Renal cortex interstitium (tissue), 11 donors: ENCODE data around the gene PXT1. TPM values are rescaled to one million over a fixed set of nuclear protein-coding genes. Genes with fewer than 3 reads are reported as not detected.
"Not testable (repeated sequence)": the region's sequence is repeated elsewhere in the genome, so short reads cannot be mapped to it uniquely, and the experiment has no call there.

Source experiments
- DNase-seq, 11 donors: peaks; one replicate each; pipeline ENCODE4 v3.0.0-alpha.2; 2013; ENCODE audit warnings: low read depth in 9 of 11, low spot score in 4 of 11; ENCODE audit errors: extremely low read depth in 1 of 11
- polyA plus RNA-seq, 3 donors: library from polyadenylated mRNA; unstranded; fragments of 120-200 nt; gene quantifications; one replicate each; pipeline ENCODE4 v1.2.1, GENCODE V29; 2013; ENCODE audit not compliant: insufficient read length in 3 of 3

PXT1 gene
- polyA plus RNA-seq, 3 donors, result not detected

DNA sequence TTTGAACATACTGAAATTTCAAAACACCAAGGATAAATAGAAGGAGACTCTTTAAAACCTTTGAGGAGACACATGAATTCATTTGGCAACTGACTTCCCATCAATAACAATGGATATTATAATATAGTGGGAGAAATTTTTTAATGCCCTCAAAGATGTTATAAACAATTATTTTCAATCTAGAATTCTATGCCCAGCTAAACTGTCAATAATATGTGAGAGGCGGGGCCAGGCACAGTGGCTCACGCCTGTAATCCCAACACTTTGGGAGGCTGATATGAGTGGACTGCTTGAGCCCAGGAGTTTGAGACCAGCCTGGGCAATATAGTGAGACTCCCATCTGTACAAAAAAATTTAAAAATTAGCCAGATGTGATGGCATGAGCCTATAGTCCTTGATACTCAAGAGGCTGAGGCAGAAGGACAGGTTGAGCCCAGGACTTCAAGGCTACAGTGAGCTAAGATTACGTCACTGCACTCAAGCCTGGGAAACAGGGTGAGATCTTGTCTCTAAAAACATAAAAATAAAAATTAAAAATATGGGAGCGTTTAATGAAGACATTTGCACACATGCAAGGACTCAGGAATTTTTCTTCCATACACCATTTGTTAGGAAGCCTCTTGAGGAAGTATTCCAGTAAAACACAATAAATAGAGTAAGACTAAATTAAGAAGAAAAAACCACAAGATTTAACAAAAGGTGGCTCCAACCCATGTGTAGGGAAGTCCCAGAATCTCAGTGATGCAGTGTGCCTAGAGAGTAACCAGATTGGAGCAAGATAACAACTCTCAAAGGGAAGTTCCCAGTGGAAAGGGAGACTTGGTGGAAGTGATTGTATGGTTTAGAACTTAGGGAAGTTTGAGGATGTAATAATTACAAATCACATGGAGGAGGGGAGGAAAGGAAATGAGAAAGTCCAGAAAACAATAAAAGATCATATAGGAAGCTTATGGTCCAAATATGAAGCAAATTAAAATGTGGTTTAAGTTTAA is 28.9 kb downstream of the PXT1 start:
- no peak for DNase-seq

DNA sequence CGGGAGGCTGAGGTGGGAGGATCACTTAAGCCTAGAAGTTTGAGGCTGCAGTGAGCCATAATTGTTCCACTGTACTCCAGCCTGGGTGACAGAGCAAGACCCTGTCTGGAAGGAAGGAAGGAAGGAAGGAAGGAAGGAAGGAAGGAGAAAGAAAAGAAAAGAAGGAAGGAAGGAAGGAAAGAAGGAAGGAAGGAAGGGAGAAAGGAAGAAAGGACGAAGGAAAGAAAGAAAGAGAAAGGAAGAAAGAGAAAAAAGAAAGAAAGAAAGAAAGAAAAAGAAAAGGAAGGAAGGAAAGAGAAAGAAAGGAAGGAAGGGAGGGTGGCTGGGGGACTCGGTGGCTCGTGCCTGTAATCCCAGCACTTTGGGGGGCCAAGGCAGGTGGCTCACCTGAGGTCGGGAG is 32.9 kb downstream of the PXT1 start:
- not testable (repeated sequence) for DNase-seq

DNA sequence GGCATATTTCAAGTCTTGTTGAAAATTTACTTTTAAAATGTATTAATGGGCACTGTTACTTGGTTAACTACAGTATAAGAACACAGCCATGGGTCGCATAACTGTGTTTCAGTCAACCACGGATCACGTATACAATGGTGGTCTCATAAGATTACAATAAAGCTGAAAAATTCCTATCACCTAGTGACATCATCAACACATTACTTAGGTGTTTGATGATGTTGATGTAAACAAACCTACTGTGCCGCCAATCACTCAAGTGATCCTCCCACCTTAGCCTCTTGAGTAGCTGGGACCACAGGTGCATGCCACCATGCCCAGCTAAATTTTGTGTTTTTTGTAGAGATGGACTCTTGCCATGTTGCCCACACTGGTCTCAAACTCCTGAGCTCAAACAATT is 38.5 kb downstream of the PXT1 start:
- no peak for DNase-seq

DNA sequence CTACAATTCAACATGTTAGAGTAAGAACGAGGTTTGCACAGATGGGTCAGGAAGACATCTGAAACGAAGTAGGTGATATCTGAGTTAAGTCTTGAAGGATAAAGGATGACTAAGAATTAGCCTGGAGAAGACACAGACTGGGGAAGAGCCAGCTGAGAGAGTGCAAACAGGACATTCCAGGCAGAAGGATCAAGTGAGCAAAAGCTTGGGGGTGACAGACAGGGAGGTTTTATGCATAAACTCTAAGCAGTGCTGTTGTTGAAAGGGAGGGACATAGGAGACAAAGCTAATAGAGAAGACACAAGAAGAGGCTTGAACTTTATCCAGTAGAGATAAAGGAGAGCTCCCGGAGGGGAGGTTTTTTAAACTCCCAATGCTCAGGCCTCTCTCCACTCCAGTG is 40.2 kb downstream of the PXT1 start:
- DNase-seq, result no peak

DNA sequence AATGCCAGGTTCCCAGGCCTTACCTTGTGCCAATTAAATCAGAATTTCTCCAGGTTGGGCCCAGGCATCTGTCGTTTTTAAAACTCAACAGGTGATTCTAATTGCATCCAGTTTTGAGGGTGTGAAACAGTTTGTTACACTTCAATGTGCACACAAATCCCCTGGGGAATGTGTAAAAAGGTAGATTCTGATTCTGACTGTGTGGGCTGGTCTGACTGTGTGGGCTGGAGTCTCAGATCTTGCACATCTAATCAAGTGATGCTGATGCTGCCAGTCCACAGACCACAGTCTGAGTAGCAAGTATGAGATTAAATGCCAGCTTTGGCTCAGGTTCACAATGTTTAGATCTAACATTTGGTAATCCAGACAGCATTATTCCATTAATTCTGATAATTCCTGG is 42.7 kb downstream of the PXT1 start:
- no peak for DNase-seq

DNA sequence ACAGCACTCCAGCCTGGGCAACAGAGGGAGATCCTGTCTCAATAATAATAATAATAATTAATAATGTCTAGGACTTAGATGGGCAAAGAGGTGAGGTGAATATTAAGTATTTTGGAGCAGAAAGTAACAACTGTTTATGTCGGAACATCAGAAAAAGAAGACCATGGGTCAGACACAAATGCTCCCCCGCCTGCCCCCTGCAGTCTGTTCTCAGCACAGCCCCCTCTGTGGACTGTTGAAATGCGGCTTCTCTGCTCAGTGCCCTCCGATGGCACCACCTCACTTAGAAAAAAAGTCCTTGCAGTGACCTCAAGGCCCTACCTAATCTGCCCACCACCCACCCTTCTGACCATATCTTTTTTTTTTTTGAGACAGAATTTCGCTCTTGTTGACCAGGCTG is 50.0 kb downstream of the PXT1 start:
- DNase-seq, result no peak

DNA sequence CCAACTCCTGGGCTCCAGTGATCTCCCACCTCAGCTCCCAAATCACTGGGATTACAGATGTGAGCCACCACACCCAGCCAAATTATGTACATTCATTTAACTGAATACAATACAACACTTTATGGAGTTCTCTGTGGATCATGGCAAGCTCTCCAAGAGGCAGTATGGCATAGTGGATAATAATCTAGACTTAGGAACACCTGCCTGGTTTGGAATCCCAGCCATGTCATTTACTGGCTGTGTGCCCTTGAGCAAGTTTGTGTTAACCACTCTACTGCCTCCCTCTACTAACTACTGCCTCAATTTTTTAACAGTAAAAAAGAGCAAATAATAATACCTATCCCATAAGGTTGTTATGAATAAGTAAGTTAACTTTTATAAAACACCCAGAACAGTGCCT is 53.3 kb downstream of the PXT1 start:
- no peak for DNase-seq

DNA sequence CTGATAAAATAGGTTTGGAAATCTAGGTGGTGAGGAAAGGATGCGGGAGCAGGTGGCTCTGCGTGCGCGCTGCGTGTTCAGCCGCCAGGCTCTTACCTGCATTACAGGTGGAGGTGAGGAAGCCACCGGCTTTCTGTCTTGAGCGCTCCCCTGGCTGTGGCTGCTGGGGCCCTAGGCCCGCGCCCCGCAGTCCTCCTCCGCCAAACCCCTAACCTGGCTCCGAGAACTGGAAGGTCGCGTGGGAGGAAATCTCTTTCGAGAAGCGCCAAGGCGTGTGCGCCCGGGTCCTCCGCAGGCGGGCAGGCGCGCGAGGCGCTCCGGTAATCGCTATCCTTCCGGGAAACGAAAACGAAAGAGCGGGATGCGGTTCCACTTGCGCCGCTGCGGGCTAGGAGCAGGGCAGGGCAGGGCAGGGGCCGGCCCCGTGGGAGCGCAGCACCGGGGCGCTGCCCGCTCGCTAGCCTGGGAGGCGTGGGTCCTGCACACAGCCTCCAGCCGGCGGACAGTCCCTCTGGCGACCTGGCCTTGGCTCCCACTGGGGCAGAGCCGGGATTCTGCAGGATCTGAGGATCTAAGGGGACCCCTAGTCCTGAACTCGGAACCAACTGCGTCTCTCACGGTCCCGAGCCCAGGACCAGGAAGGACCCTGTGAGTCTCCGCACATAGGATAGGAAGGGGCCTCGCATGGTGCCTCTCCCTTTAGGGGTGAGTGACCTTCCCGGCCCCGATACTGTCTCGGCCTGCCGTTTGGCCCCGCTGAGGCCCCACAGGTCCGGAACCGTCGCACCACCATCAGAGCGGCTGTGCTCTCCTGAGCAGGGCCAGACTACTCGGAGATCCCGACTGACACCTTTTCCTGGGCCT is 55.0 kb downstream of the PXT1 start, which contains the start of gene ETV7:
Gene ETV7 (minus strand): TSS at position 230 of the 864 bp plus-strand sequence. CDS start 128 bp downstream, at position 102.
- DNase-seq, result peak in 3 of 11 donors; percentile 2 to 23 (median 18)

DNA sequence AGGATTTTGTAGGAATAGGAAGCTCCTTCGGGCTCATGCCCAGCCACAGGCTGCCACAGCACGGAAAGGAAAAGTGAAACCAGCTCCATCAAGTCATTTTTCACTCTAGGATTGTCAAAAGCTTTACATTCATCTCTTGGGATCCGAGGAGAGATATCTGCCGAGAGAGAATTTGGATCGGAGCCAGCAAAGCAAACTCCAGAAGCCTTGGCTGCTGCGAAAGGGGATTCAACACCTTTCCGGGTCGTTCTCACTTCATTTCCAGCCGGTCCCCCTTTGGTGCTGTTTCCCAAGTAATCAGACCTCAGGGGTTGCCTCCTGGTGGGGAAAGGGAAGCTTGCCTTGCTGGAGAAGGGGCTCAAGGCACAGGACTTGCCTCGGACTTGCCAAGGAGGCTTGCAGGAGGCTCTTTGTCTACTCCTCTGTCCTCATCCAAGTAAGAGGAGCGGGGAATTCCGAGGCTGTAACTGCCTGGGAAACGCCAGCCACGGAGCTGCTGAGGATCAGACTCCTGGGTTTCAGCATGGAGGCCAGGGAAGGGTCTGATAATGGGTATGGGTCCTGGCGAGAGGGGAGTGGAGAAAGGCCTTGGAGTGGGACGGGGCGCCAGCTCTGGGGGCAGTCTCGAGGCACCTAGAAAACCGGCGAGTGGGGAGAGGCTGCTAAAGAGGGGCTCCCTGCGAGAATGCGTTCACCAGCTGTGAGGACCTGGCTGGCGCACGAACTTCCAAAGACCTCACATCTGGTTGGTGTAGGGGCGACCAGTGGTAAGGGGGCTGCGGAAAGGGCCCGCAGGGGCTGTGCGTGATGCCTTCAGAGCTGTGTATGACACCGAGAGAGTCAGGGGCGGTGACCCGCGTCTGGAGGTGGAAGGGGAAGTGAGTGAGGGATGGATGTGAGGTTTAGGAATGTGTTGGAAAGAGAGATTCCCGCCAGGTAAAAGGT is 55.9 kb downstream of the PXT1 start:
- peak in 8 of 11 donors; percentile 15 to 29 (median 20) for DNase-seq

DNA sequence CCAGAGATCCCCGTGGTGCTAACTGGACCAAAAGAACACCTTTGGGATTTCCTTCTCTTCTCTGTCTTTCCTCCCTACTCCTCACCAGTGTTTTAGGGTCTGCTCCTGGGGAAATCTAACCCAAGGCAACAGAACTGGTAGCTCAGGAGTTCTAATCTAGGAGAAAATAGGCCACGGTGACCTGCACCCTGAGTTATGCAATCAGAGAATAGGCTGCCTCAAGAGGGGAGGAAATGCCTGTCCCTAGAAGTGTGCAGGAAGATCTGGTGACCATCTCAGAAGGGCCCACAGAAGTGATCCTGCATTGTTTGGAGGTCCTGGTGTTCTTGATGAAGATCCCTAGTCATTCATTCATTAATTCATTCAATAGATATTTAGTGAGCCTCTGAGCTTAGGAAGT is 58.6 kb downstream of the PXT1 start:
- no peak for DNase-seq

DNA sequence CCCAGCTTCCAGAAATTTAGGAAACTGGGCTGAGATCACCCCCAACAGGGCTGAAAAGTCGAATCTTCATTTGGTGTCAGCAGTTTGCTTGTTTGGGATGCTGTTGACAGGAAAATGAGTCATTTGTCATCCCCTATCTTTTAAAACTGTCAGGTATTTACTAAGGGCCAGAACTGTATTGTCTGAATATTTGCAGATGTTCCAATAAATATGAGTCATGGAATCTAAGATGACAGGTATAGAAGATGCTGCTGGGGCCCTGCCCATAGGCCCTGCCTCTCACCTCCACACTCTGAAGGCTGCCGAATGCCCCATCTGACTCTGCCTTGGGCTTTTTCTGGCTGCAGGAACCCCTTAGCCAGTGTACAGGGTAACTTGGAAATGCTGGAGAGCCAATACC is 59.0 kb downstream of the PXT1 start:
- no peak for DNase-seq

DNA sequence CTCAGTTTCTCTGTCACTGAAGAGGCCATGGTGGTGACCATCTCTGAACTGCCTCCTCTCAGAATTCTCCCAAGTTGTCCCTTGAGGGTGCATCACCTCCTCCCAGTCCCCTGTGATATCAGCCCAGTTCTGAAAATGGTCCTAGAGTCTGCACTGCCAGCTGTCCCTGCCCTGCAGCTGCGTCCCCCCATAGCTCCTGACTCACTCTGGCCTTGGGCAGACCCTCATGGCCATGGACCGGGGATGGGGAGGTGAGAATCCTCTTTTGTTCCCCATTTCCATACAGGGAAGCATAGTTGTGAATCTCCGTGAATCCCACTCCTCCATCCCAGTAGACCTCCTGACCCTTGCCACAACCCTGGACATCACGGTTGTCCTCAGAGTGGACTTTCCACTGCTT is 59.7 kb downstream of the PXT1 start:
- no peak for DNase-seq

DNA sequence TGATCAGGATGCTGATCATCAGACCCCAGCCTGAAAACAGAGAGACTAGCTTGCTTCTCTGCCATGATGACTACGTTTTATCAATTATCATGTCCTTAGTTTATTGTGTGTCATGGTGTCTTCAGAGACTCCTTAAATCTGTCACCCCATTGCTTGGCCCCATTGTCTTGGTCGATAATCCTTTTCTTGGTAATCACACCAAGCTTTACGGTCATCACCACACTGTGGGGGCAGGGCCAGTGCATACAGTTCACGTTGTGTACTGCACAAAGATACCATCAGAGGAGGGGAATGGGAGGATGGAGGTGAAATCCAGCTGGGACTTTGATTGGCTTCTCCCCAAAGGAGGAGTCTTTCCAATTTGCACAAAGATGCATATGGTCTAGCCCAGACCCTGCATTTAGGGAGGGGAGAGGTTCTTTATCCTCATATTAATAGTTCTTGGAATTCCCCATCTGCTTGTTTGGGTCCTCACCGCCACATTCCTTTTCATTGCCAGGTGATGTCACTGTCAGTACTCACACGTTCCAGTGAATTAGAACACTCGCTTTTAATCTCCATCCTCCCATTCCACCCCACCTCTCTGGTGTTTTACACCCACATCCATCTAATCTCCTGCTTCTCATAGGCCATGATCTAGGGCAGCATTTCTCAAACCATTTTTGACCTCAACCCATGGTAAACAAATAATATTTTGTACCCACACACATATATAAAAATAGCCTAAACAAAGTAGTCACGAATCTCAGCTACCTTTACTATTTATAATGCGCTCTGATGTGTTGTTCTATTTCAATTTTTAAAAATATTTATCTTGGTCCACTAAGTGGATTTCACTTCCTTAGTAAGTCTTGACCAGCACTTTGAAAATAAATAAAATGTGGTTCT is 60.9 kb downstream of the PXT1 start:
- DNase-seq, result no peak

DNA sequence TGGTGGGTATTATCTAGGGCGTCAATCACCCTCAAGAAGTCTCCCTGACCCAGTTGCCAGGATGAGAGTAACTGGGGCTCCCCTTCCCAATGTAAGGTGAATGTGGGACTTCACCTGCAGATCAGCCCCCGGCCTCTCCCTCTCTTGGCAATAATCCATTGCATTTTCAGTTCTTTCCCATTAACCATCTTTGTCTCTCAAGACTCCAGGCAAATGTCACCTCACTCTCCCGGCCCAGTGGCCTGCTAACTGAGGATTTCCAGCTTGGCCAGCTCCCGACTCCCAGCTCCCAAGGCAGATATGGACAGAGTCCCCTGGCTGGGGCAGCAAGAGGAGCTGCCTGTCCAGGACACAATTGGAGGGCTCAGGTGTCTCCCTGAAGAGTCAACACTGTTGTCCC is 62.5 kb downstream of the PXT1 start:
- no peak for DNase-seq

DNA sequence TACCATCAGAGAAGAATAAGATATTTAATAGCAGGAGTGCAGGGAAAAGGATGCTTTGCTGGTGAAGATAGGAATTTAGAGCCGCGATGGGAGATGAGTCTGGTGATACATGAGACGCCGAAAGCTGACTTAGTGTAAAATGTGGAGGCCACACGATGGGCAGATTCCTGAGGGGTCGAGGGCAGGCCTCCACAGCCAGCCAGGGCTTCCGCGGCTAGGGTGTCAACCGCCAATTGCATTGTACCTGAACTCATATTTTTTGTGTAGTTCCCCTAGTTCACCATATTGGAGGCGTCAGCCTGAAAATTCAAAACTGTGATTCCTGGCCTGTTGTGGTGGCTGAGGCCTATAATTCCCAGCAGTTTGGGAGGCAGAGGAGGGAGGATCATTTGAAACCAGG is 63.7 kb downstream of the PXT1 start:
- DNase-seq, result no peak

DNA sequence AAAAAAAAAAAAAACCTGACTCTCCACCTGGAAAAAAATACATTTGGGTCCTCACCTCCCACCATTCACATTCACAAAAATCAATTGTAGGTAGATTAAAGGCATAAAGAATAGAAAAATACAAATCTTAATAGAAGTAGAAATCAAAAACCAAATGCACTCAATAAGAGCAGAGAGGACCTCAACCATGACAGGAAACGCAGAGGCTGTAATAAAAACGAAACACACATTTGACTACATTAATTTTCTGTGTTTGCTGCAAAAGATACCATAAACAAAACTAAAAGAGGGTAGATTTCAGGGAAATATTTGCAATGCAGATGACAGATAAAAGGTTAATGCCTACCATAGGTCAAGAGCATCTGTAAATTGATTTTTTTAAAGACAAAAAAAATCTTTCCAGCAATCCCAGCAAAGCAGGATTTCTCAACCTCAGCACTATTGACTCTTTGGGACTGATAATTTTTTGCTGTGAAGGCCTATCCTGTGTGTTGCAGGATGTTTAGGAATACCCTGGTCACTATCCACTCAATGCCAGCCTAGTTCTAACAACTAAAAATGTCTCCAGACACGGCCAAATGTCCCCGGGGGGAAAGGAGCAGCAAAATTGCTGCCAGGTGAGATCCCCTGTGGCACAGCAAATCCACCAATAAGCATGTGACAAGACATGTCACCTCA is 64.3 kb downstream of the PXT1 start:
- no peak for DNase-seq

DNA sequence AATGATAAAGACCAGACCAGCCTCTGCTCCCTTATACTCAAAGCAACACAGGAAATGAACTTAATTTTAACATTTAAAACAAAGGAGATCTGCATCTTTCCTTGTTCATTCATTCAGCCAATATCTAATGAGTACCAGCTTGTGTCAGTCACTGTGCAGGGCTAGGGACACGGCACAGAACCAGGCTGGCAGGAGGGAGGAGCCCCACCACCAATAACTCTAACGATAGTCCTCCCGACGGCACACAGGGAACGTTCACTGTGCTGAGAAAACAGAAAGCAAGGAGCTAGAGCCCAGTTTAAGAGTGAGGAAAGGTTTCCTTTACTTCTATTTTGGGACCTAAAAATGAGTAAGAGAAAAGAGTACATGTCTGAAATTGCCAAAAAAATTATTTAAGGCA is 65.1 kb downstream of the PXT1 start:
- DNase-seq, result no peak
